ENCODE data around the gene ATF4. TPM values are rescaled to one million over a fixed set of nuclear protein-coding genes. Genes with fewer than 3 reads are reported as not detected.

The ATF4 gene
- total and polyA plus RNA-seq, 2 of the 13 experiments (the other 11 are each of a cell fraction or from before 2014, with no cell fraction given), result 486 to 1,297 TPM

DNA sequence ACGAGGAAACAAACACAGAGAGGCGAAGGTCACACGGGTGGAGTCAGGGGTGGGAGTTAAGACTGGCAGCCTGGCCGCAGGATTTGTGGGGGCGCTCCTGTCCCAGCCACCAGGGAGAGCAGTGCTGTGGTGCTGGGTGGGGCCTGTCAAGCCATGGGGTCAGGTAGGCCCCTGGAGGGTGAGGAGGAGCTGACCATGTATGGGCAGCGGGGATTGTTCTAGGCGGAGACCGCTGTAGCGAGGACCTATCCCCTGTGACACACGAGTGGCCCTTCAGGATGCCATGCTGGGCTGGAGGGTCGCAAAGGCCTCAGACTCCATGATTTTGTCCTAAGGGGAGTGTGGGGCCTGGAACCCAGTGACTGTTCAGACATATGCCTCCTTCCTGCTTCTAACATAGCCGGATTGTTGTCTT, 13.7 kb downstream of the ATF4 start (continued):
- TF ChIP-seq, protein P1, sequence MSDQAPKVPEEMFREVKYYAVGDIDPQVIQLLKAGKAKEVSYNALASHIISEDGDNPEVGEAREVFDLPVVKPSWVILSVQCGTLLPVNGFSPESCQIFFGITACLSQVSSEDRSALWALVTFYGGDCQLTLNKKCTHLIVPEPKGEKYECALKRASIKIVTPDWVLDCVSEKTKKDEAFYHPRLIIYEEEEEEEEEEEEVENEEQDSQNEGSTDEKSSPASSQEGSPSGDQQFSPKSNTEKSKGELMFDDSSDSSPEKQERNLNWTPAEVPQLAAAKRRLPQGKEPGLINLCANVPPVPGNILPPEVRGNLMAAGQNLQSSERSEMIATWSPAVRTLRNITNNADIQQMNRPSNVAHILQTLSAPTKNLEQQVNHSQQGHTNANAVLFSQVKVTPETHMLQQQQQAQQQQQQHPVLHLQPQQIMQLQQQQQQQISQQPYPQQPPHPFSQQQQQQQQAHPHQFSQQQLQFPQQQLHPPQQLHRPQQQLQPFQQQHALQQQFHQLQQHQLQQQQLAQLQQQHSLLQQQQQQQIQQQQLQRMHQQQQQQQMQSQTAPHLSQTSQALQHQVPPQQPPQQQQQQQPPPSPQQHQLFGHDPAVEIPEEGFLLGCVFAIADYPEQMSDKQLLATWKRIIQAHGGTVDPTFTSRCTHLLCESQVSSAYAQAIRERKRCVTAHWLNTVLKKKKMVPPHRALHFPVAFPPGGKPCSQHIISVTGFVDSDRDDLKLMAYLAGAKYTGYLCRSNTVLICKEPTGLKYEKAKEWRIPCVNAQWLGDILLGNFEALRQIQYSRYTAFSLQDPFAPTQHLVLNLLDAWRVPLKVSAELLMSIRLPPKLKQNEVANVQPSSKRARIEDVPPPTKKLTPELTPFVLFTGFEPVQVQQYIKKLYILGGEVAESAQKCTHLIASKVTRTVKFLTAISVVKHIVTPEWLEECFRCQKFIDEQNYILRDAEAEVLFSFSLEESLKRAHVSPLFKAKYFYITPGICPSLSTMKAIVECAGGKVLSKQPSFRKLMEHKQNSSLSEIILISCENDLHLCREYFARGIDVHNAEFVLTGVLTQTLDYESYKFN (CRISPR knock-in tag; conservative IDR thresholded peaks at IDR 0.05), result peak; percentile 39; the same call in 1 of the 2 replicates
- TF ChIP-seq ZNF598 (CRISPR knock-in tag; IDR thresholded peaks at IDR 0.05; ENCODE audit: borderline replicate concordance) (0 out of 2 replicates have a peak, but pooled peaks have one; percentile 8), CTCF (CRISPR knock-in tag; IDR thresholded peaks at IDR 0.05) (peak; percentile 75), ZNF547 (CRISPR knock-in tag; IDR thresholded peaks at IDR 0.05) (no peak), ZFP37 (CRISPR knock-in tag; IDR thresholded peaks at IDR 0.05; ENCODE audit: borderline replicate concordance) (peak; percentile 52; the same call in 1 of the 2 replicates), ZNF234 (CRISPR knock-in tag; conservative IDR thresholded peaks at IDR 0.05) (no peak), ZNF7 (CRISPR knock-in tag; IDR thresholded peaks at IDR 0.05) (no peak), SP5 (CRISPR knock-in tag; IDR thresholded peaks at IDR 0.05; ENCODE audit: borderline replicate concordance, low read depth) (peak; percentile 28; the same call in 1 of the 2 replicates), GATAD2A (CRISPR knock-in tag; IDR thresholded peaks at IDR 0.05) (peak; percentile 45), ZNF770 (CRISPR knock-in tag; IDR thresholded peaks at IDR 0.05) (no peak), YEATS4 (CRISPR knock-in tag; IDR thresholded peaks at IDR 0.05; ENCODE audit: borderline replicate concordance) (peak; percentile 20; the same call in 1 of the 2 replicates), ZNF260 (CRISPR knock-in tag; IDR thresholded peaks at IDR 0.05; ENCODE audit: borderline replicate concordance, low read depth) (no peak), ZFY (CRISPR knock-in tag; IDR thresholded peaks at IDR 0.05) (peak; percentile 71), SIN3A (IDR thresholded peaks at IDR 0.05; ENCODE audit: borderline replicate concordance, low read depth, low read length) (0 out of 2 replicates have a peak, but pooled peaks have one; percentile 7), MXI1 (IDR thresholded peaks at IDR 0.05; ENCODE audit: borderline replicate concordance, low read depth, low read length) (0 out of 3 replicates have a peak, but pooled peaks have one; percentile 26), MEIS2 (CRISPR knock-in tag; IDR thresholded peaks at IDR 0.05) (0 out of 2 replicates have a peak, but pooled peaks have one; percentile 29), ZFP90 (CRISPR knock-in tag; IDR thresholded peaks at IDR 0.05; ENCODE audit: borderline replicate concordance) (0 out of 2 replicates have a peak, but pooled peaks have one; percentile 31)
- TF ChIP-seq, protein P2, sequence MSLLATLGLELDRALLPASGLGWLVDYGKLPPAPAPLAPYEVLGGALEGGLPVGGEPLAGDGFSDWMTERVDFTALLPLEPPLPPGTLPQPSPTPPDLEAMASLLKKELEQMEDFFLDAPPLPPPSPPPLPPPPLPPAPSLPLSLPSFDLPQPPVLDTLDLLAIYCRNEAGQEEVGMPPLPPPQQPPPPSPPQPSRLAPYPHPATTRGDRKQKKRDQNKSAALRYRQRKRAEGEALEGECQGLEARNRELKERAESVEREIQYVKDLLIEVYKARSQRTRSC (CRISPR knock-in tag; IDR thresholded peaks at IDR 0.05; ENCODE audit: low read depth), result 0 out of 2 replicates have a peak, but pooled peaks have one; percentile 6

All from HepG2 (cell line).